ENCODE data around the gene OR10G7. TPM values are rescaled to one million over a fixed set of nuclear protein-coding genes. Genes with fewer than 3 reads are reported as not detected.

The OR10G7 gene
- total RNA-seq, 1 experiment from 2014 or later, result not detected

- intact Hi-C loops (cut with micrococcal nuclease; ENCODE audit: unreplicated experiment) (no loop called here), in situ Hi-C loops (cut with HindIII; ENCODE audit: low pct_unique_long_range_greater_than_20kb, low sequenced_read_pairs) (no loop called here)
- CTCF ChIA-PET, result no interaction called here
- no peak for DNase-seq (ENCODE audit: low read depth, low spot score)
- Histone ChIP-seq H3K4me3 (ENCODE audit: low read depth in 2 of 2, low read length in 2 of 2) (no peak overlapping the region), H3K27me3 (ENCODE audit: control insufficient read depth, insufficient read depth, low read length) (peaks cover 2% of the 10 kb centered on the region; the same call in 1 of the 2 replicates), H3K36me3 (ENCODE audit: control insufficient read depth, insufficient read depth, low read length) (no peaks in the 10 kb centered on the region), H3K9me3 (ENCODE audit: control insufficient read depth, insufficient read depth, low read depth, low read length) (no peaks in the 10 kb centered on the region), H3K4me1 (ENCODE audit: control insufficient read depth, insufficient read depth, low read length) (no peaks in the 10 kb centered on the region), H3K27ac (ENCODE audit: low read length) (no peak overlapping the region)
- BruUV-seq (replicated peaks), result no TSS peak
- POLR2A ChIA-PET, result no interaction called here
- TF ChIP-seq CTCF (IDR thresholded peaks at IDR 0.05) (no peak), TCF7L2 (IDR thresholded peaks at IDR 0.05; ENCODE audit: low read depth, low read length) (no peak), SIN3A (IDR thresholded peaks at IDR 0.05; ENCODE audit: borderline replicate concordance, insufficient read depth, low read depth, low read length) (no peak), REST (IDR thresholded peaks at IDR 0.05; ENCODE audit: insufficient read depth in 1 of 2, low read depth in 2 of 2, low read length in 1 of 2) (no peak), POLR2AphosphoS5 (IDR thresholded peaks at IDR 0.05; ENCODE audit: low read depth, low read length) (no peak)
- ATAC-seq, result no peak
These were observed 41.2 kb upstream of the OR10G7 start for GRCh38 chr11:124082371-124082770.

- in situ Hi-C loops (cut with HindIII; ENCODE audit: low pct_unique_long_range_greater_than_20kb, low sequenced_read_pairs), result no loop called here
- H3K27me3 ChIP-seq (ENCODE audit: control insufficient read depth, insufficient read depth, low read length), result peaks cover 4% of the 10 kb centered on the region; the same call in 1 of the 2 replicates
These were observed 40.4 kb upstream of the OR10G7 start for GRCh38 chr11:124081483-124081882.

More at GRCh38 chr11:124081483-124081882, 40.4 kb upstream of the OR10G7 start:
- no peaks in the 10 kb centered on the region for H3K9me3 ChIP-seq (ENCODE audit: control insufficient read depth, insufficient read depth, low read depth, low read length)
- H3K36me3 ChIP-seq (ENCODE audit: control insufficient read depth, insufficient read depth, low read length), result no peaks in the 10 kb centered on the region
- ChIA-PET CTCF (no interaction called here), POLR2A (no interaction called here)
- intact Hi-C loops (cut with micrococcal nuclease; ENCODE audit: unreplicated experiment), result no loop called here
- no peaks in the 10 kb centered on the region for H3K4me1 ChIP-seq (ENCODE audit: control insufficient read depth, insufficient read depth, low read length)
- H3K27ac ChIP-seq (ENCODE audit: low read length), result no peak overlapping the region
- no TSS peak for BruUV-seq (replicated peaks)
- H3K4me3 ChIP-seq (ENCODE audit: low read depth in 2 of 2, low read length in 2 of 2), result no peak overlapping the region
- ATAC-seq (no peak), DNase-seq (ENCODE audit: low read depth, low spot score) (no peak)
- TF ChIP-seq REST (IDR thresholded peaks at IDR 0.05; ENCODE audit: insufficient read depth in 1 of 2, low read depth in 2 of 2, low read length in 1 of 2) (no peak), TCF7L2 (IDR thresholded peaks at IDR 0.05; ENCODE audit: low read depth, low read length) (no peak), POLR2AphosphoS5 (IDR thresholded peaks at IDR 0.05; ENCODE audit: low read depth, low read length) (no peak)

Data from Panc1 (cell line).